H7 (cell line): ENCODE measurements around the gene EDARADD. TPM values are rescaled to one million over a fixed set of nuclear protein-coding genes. Genes with fewer than 3 reads are reported as not detected.

Experiments used
- DNase-seq: peaks from one replicate; pipeline ENCODE4 v3.0.0; 2012
- H3K27me3 ChIP-seq: 2 replicates; pipeline ENCODE4 v1.6.0; 2011; ENCODE audit warnings: mild to moderate bottlenecking, low read length; ENCODE audit not compliant: control insufficient read depth, insufficient read depth
- H3K36me3 ChIP-seq: replicated peaks from 2 replicates; pipeline ENCODE4 v1.5.1; 2011; ENCODE audit warnings: low read length; ENCODE audit not compliant: control insufficient read depth, insufficient read depth
- H3K4me3 ChIP-seq: 2 replicates; pipeline ENCODE4 v1.5.1; 2011; ENCODE audit warnings: low read depth, mild to moderate bottlenecking, control low read depth, low read length, moderate library complexity; ENCODE audit not compliant: insufficient read depth
- total RNA-seq: library from RNA; depleted of rRNA; stranded (reverse); fragments of >200 nt; shearing (Covaris generic); gene quantifications from 2 replicates; pipeline ENCODE4 v1.2.3, GENCODE V29; 2014

Gene EDARADD
- total RNA-seq, 1 experiment from 2014 or later: 2.1 TPM

DNA sequence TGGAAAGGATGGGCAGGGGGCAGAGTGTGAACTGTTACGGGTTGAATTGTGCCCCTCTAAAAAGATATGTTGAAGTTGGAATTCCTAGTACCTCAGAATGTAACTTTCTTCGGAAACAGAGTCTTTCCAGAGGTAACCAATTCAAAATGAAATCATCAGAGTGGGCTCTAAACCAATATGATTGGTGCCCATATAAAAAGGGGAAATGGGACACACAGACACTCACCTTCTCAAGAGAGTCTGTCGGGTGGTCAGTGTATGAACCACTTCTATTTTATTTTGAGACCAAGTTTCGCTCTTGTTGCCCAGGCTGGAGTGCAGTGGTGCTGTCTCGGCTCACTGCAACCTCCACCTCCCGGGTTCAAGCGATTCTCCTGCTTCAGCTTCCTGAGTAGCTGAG is 7.6 kb downstream of the EDARADD start:
- DNase-seq: no peak

DNA sequence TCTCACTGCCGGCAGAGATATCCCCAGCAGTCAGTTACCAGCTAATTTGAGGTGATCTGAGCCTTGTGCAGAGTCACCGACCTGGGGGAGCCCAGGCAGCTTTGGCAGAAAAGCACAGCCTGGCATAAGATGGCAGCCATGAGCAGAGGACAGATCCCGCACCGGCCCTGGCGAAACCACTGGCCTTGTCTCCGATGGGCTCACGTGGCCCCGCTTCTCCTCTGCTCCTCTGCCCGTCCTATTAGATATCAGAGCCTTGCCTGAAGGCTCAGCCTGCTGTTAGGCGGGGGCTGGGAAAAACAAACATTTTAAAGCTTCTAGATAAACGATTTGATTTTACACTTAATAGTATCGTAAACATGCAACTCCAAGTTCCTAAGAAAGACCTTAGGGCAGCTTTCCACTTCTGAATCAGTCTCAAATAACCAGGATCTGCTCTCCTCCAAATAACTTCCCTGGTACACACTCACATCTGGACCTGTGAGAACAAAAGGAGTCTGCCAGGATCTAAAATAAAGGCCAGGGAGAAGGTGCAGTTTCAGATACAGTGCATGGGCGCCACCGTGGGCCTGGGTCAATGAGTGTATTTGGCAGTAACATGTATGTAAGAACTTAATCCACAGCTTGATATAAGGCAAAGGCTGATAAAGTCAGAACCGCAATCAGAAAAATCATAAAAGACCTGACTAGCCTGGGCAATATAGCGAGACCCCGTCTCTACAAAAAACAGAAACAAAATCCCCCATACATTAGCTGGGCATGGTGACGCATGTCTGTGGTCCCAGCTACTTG is 10.0 kb downstream of the EDARADD start:
- H3K4me3 ChIP-seq: no peak overlapping the region
- H3K27me3 ChIP-seq: no peaks in the 10 kb centered on the region
- no peak for DNase-seq
- H3K36me3 ChIP-seq: no peaks in the 10 kb centered on the region

More for the DNA sequence above, 7.6 kb downstream of the EDARADD start:
- Histone ChIP-seq H3K4me3 (no peak overlapping the region), H3K36me3 (no peaks in the 10 kb centered on the region), H3K27me3 (peaks cover 7% of the 10 kb centered on the region)

DNA sequence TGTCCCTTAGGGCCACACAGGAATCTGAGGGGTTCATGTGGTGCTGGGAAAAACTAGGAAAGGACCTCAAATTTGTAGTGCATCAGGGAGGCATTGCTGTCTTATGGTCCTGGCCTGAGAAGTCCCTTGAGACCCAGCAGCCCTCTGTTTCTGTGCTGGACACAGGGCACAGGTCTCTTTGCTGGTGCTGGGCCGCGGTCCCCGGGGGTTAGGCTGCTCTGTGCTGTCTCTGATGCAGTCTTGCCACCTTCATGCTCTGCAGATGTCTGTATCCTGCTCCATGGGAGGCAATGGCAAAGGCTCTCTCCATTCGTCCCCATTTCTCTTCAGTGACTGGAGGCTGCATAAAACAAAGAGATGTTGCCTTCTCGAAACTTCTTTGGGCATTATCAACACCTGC is 13.0 kb downstream of the EDARADD start:
- Histone ChIP-seq H3K4me3 (no peak overlapping the region), H3K27me3 (no peaks in the 10 kb centered on the region), H3K36me3 (no peaks in the 10 kb centered on the region)
- no peak for DNase-seq

DNA sequence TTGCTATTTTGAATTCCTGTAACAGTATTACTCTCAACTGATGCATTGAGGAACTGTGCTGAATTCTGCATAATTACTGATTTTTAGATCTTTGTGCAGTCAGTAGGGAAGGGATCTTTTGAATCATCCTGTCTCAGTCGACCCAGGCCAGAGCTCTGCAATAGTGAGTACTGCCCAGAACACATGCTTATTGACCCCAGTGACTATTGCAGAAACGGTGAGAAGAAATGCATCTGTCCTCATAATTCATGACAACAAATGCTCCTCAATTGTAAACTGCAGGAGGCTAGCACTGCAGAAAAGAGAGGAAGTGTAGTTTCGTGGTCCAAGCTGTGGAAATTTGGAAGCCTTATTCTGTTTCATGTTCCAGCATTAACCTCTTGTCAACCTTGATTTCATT is 19.6 kb downstream of the EDARADD start:
- Histone ChIP-seq H3K36me3 (no peaks in the 10 kb centered on the region; the same call in 1 of the 2 replicates), H3K27me3 (no peaks in the 10 kb centered on the region), H3K4me3 (no peak overlapping the region)
- no peak for DNase-seq

DNA sequence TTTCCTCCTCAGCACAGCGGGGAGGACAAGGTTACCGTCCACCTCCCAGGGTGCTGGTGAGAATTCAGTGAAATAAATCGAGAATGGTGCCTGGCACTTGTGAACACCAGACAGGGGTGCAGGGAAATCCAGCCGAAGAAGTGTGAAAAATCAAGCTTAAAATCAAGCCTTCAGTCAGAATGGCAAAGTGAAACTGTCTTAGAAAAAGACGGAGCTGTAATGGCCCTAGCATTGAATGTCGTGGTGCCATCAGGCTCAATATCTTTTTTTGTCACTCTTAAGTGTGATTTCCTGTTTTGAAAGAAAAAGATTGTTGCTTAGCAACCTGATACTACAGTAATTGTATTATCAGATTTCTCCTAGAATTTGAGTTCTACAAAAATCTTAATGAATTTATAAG is 22.1 kb downstream of the EDARADD start:
- Histone ChIP-seq H3K27me3 (no peaks in the 10 kb centered on the region), H3K36me3 (no peaks in the 10 kb centered on the region; the same call in 1 of the 2 replicates), H3K4me3 (no peak overlapping the region)
- no peak for DNase-seq

DNA sequence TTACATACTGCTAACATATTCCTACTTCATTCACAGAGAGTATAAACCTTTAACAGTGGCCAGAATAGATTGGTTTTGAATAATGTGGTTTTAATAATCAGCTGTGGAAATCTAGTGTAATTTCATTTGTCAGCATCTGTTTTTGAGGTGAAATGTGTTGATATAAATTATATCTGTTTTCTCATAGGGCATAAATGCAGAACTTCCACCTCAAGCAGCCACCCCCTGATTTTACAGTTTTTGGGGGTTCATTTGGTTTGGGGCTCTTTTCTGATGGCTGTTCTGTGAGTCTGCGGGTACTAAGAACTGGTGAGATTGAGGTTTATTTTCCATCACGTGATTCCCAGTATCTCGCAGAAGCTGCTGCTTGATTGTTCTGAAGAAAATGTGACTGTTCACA is 23.2 kb downstream of the EDARADD start:
- DNase-seq: no peak
- H3K27me3 ChIP-seq: no peaks in the 10 kb centered on the region
- H3K4me3 ChIP-seq: no peak overlapping the region
- H3K36me3 ChIP-seq: no peaks in the 10 kb centered on the region; the same call in 1 of the 2 replicates

DNA sequence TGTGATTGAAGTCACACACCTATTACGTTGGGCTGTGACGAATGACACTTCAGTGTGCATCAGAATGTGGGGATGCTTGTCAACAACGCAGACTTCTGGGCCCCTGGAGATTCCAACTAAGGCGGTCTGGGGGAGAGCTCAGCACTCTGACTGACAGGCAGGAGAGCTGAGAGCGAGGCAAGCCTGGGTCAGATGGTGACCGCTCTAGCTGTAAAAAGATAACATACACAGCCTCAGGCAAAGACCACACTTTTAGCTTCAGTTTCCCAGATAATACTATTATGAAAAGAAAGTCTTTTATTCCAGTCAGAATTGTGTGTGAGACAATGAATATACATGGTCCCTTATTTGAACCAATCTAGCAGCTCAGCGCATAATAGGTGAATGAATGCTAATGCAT is 25.4 kb downstream of the EDARADD start:
- DNase-seq: no peak
- no peaks in the 10 kb centered on the region for H3K27me3 ChIP-seq
- no peaks in the 10 kb centered on the region for H3K36me3 ChIP-seq
- no peak overlapping the region for H3K4me3 ChIP-seq

DNA sequence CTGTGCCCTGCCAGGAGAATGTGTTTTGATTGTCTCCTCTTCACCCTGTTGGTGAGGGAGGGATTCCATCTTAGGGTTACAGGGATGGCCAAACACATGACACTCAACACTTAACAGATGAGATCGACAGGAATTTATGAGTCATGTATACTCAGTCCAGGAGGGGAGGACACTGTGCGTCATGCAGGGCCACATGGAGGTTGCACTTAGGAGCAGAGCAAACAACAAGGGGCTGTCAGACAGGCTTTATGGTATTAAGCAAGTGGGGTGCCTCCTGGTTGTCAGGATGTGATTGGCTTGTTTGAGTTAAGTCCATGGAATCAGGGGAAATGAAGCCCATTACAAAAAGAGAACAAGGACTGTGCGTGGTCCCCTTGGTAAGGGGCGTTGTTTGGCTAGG is 26.9 kb downstream of the EDARADD start:
- Histone ChIP-seq H3K27me3 (no peaks in the 10 kb centered on the region), H3K36me3 (no peaks in the 10 kb centered on the region), H3K4me3 (no peak overlapping the region)
- no peak for DNase-seq

DNA sequence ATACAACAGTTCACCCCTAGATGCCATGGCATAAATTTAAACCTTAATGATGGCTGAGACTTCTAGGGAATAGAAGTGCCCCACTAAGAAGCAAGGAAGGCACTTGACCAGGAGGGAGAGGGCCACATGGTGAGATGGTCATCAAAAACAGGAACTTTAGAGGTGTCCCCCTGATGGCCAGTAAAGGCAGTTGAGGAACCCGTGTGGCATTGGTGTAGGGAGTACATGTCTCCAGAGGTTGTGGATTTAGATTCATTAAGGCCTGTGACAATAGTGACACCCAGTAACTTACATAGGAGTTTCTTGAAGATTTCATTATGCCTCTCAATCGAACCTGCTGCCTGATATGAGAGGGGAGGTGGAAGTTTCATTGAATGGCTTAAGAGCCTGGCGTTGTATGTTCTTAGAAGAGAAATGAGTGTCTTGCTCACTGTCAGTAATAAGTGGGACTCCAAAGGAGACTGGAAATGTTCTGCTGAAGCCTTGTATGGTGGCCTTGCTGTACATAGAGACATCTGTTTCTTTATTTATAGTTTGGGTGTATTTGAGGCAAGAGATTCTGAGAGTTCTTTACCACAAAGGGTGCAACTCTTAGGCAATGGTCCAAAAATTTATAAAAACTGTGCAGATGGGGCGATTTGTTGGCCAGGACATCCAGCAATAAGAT is 27.9 kb downstream of the EDARADD start:
- Histone ChIP-seq H3K4me3 (no peak overlapping the region), H3K27me3 (no peaks in the 10 kb centered on the region), H3K36me3 (no peaks in the 10 kb centered on the region)
- no peak for DNase-seq

DNA sequence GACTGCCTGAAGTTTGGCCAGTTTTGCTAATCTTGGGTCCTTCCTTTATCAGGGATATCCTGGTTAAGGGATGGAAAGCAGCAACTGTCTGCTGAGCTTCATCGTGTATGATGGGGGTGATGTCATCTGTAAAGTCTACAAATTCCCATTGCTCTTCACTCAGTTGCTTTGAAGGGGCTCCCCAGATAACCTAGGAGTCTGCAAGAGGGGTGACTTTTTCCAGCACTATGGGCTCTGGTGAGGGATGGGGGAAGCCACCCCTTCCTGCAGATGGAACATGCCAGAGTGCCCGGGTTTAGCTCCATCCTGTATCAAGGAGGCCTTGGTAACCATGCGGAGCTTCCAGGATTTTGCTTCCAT is 28.4 kb downstream of the EDARADD start:
- no peak for DNase-seq
- no peaks in the 10 kb centered on the region for H3K27me3 ChIP-seq
- no peak overlapping the region for H3K4me3 ChIP-seq
- H3K36me3 ChIP-seq: no peaks in the 10 kb centered on the region

DNA sequence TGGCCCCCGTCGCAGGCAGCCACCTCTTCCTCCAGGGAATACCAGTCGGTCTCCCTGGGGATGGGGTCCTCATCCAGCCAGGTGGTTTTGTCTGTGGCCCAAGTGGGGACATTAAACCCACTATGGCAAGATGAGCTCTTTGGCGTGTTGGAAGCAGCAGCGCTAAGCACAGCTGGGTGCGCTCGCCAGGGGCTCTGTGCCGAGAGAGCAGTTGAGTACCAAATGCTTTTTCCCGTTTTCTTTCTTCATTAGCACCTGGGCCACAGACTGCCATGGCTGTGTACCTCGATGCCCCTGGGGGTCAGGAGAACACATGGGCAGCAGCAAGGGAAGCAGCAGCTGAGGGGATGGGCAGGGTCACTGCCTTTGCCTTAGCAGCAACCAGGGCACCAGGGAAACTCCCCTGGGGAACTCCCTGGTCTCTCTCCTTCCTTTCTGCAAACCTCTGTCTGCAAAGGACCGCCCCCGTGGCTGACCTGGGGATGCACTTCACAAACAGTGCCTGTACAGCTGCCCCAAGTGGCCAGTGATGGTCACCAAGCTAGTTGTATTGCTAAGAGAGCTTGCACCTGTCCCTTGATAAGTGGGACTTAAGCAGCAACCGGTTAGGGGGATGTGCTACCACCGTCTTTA is 31.1 kb downstream of the EDARADD start:
- H3K27me3 ChIP-seq: no peaks in the 10 kb centered on the region
- H3K4me3 ChIP-seq: no peak overlapping the region
- peak; percentile 65 for DNase-seq
- H3K36me3 ChIP-seq: no peaks in the 10 kb centered on the region; the same call in 1 of the 2 replicates

DNA sequence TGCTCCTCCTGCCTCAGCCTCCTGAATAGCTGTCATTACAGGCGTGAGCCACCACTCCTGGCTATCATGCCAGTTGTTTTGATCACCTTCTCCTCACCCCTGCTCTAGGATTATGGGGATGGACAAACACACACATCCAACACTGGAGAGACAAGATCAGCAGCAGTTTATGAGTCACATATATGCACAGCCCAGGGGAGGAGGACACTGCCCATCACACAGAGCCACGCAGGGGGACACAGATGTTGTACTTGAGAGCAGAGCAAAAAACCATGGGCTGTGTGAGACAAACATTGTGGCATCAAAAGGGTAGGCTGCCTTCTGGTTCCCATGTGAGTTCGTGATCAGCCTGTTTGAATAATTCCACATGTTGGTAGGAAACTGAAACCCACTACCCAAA is 32.1 kb downstream of the EDARADD start:
- H3K36me3 ChIP-seq: no peaks in the 10 kb centered on the region; the same call in 1 of the 2 replicates
- H3K27me3 ChIP-seq: no peaks in the 10 kb centered on the region
- no peak for DNase-seq
- H3K4me3 ChIP-seq: no peak overlapping the region

DNA sequence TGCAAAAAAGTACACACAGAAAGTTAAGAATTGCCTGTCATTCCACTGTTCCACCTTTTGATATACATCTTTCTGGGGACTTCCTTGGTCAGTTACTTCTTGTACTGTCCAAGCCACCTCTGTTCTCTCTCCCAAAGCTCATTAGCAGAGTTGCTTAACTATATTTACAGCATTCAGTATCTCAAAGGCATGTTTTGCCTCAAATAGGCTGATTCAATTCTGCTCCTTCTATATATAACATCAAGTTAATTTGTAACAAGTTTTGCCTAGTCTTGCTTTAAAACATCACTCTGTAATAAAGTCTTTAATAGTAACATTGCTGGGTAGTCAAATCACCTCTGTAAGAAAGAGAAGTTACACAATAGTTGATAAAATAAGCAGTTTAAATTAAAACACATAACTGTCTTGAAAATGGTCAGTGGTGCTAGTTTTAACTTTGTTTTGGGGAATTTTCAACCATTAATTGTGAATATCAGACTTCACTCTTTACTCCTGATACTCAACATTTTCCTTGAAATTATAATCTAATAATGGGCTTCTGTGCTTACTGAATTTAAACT is 35.7 kb downstream of the EDARADD start:
- H3K4me3 ChIP-seq: no peak overlapping the region
- no peak for DNase-seq
- no peaks in the 10 kb centered on the region; the same call in 1 of the 2 replicates for H3K36me3 ChIP-seq
- H3K27me3 ChIP-seq: no peaks in the 10 kb centered on the region

DNA sequence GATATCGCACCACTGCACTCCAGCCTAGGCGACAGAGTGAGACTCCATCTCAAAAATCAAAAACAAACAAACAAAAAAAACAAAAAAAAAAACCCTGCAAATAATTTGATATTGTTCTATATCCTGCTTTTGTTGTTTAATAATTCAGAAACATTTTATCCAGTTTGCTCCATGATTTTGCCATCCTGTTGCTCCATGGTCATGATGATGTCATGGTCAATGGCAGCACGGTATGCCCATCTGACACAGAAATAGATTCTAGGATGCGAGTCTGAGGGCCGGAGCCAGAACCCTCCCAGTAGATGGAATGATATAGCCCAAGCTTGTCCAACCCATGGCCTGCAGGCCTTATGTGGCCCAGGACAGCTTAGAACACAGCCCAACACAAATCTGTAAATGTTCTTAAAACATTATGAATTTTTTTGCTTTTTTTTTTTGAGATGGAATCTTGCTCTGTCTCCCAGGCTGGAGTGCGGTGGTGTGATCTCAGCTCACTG is 39.8 kb downstream of the EDARADD start:
- no peak overlapping the region for H3K4me3 ChIP-seq
- no peaks in the 10 kb centered on the region for H3K36me3 ChIP-seq
- no peaks in the 10 kb centered on the region for H3K27me3 ChIP-seq
- no peak for DNase-seq
